Activated T-helper 1 cell treated with anti-CD3 and anti-CD28 coated beads, Interleukin-12 subunit alpha, Interleukin-12 subunit beta, Interleukin-2, Interleukin-4 antibody, amounts not matched to agents 30 ng/mL and 10 ng/mL and 1 ng/mL, durations not matched to agents 14 hours and 24 hours and 36 hours (primary cell): ENCODE measurements around the gene HLA-DQA1. TPM values are rescaled to one million over a fixed set of nuclear protein-coding genes. Genes with fewer than 3 reads are reported as not detected.
"Not testable (repeated sequence)": the region's sequence is repeated elsewhere in the genome, so short reads cannot be mapped to it uniquely, and the experiment has no call there.

Experiments used
- DNase-seq: peaks from one replicate; pipeline ENCODE4 v3.0.0; 2021; ENCODE audit warnings: low spot score
- H3K27ac Mint-ChIP-seq: one replicate; pipeline ENCODE4 v1.8.0; 2021; ENCODE audit warnings: mild to moderate bottlenecking, mixed read lengths
- H3K27me3 Mint-ChIP-seq: one replicate; pipeline ENCODE4 v1.8.0; 2022; ENCODE audit warnings: mild to moderate bottlenecking, moderate library complexity, mixed read lengths; ENCODE audit not compliant: insufficient read depth
- H3K36me3 Mint-ChIP-seq: one replicate; pipeline ENCODE4 v1.8.0; 2021; ENCODE audit warnings: low read depth, mixed read lengths
- H3K4me1 Mint-ChIP-seq: one replicate; pipeline ENCODE4 v1.8.0; 2021; ENCODE audit warnings: low read depth, mixed read lengths
- H3K4me3 Mint-ChIP-seq: one replicate; pipeline ENCODE4 v1.8.0; 2021; ENCODE audit warnings: mild to moderate bottlenecking, moderate library complexity, mixed read lengths
- H3K9me3 Mint-ChIP-seq: one replicate; pipeline ENCODE4 v1.8.0; 2021; ENCODE audit warnings: mixed read lengths
- intact Hi-C: fragments of 100-400 bp; cut with micrococcal nuclease; formaldehyde crosslinking; loops from one replicate; pipeline ENCODE4 v1.15.1; 2024
- total RNA-seq: library from RNA; stranded (reverse); gene quantifications from 2 replicates; pipeline ENCODE4 v1.2.3, GENCODE V29; 2022

The HLA-DQA1 gene
- 12.5 and 13.3 TPM in 2 replicates for total RNA-seq

- Mint-ChIP-seq H3K4me3 (peak within 1 kb of the TSS; percentile 83), H3K36me3 (peaks cover 2% of the 10 kb centered on the region), H3K4me1 (peaks cover 46% of the 10 kb centered on the region), H3K9me3 (no peaks in the 10 kb centered on the region), H3K27me3 (peaks cover 16% of the 10 kb centered on the region), H3K27ac (peak within 1 kb of the TSS; percentile 73)
- intact Hi-C loops = loop anchor here (5.0 kb wide), 1 partner anchor 105 kb away; the partner anchor contains the start of gene HLA-DQA2
- DNase-seq = no peak
Measured at GRCh38 chr6:32637219-32637880, at the start of gene HLA-DQA1. HLA-DQA1 (plus strand) TSS chr6:32637406; CDS start chr6:32637459, 53 bp downstream.

DNA sequence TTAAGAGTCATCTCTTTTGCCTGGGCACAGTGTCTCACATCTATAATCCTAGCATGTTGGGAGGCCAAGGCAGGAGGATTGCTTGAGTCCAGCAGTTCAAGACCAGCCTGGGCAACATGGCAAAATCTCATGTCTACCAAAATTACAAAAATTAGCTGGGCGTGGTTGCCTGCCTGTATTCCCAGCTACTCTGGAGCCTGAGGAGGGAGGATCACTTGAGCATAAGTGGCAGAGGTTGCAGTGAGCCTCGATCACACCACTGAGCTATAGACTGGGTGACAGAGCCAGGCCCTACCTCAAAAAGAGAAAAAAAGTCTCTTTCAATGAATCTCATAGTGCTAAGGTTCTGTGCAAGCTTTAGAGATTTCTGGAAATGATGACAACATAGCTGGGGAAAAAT, 49.0 kb upstream of the HLA-DQA1 start:
- intact Hi-C loops = no loop called here
- Mint-ChIP-seq H3K36me3 (peaks cover 9% of the 10 kb centered on the region), H3K4me1 (peaks cover 46% of the 10 kb centered on the region), H3K9me3 (no peaks in the 10 kb centered on the region), H3K27ac (no peak overlapping the region), H3K27me3 (peaks cover 5% of the 10 kb centered on the region), H3K4me3 (peak overlapping the region; percentile 59)
- DNase-seq = no peak

DNA sequence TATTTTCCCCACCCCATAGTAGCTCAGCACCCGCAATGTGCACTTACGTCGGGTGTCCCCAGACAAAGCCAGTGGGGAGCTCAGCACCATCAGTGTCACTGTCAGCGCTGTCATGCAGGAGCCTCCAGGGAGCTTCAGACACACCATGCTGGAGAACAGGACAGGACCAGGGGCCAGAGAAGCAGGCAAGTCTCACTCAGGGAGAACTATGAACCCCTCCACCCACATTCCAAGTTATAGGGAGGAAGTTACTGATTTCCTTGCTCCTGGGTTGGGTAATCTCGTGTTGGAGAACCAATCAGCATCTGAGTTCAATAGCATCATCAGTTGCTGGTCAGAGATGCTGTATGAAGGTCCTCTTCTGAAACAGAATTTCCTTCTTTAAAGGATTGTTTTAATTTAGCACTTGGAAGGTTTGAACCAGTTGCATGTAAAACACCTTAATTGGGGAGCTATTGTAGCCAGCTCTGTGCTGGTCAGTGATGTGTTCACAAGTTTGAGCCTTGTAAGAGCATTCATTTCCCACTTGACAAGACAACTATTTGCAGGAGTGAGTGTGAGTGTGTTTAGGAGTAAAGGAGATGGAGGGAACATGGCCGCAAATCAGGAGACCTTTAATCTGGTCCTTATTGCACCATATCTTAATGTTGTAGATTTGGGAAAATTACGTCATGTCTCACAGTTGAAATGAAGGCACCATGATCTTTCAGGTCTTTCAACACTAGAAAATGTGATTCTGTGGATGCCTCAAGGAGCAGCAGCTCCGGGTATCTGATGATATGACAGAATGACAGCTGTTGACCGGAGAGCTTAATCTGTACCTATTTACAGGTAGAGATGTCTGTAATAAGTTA, 47.4 kb upstream of the HLA-DQA1 start, which contains the start of gene HLA-DRB1:
Gene HLA-DRB1, minus strand, starts transcription at position 253 of the 854 bp plus-strand sequence. Its CDS starts 106 bp downstream, at position 147.
- DNase-seq = peak; percentile 19
- Mint-ChIP-seq H3K36me3 (peaks cover 4% of the 10 kb centered on the region), H3K27me3 (peaks cover 4% of the 10 kb centered on the region), H3K4me1 (peaks cover 40% of the 10 kb centered on the region), H3K27ac (peak within 1 kb of the TSS; percentile 37), H3K4me3 (peak within 1 kb of the TSS; percentile 77), H3K9me3 (no peaks in the 10 kb centered on the region)
- intact Hi-C loops = no loop called here

- H3K27me3 Mint-ChIP-seq, H3K27ac Mint-ChIP-seq, H3K4me3 Mint-ChIP-seq, H3K36me3 Mint-ChIP-seq, H3K9me3 Mint-ChIP-seq, DNase-seq, intact Hi-C loops: not testable (repeated sequence)
- H3K4me1 Mint-ChIP-seq = peaks cover 40% of the 10 kb centered on the region
Measured at GRCh38 chr6:32590713-32591112, 46.5 kb upstream of the HLA-DQA1 start.

DNA sequence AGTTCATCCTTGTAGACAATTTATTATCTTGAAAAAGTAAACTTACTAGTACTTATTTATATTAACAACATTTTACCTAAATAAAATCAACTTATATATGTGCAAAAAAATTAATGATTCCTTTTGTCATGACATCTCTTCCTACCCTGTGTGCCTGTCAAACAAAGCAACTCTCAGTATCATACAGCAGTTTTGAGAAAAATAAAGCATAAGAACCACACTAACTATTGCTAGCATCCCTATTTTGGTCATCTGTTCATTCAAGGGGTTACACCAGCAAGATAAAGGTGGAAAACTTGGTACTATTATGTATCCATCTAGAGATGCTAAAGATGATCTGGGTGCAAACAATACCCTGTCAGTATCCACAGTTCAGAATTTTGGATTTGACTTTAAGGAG, 40.2 kb upstream of the HLA-DQA1 start:
- Mint-ChIP-seq H3K9me3 (peaks cover 4% of the 10 kb centered on the region), H3K36me3 (no peaks in the 10 kb centered on the region), H3K4me3 (no peak overlapping the region), H3K27ac (no peak overlapping the region), H3K4me1 (peaks cover 13% of the 10 kb centered on the region), H3K27me3 (no peaks in the 10 kb centered on the region)
- intact Hi-C loops = no loop called here
- DNase-seq = no peak

GRCh38 chr6:32602383-32602782, 34.8 kb upstream of the HLA-DQA1 start:
- H3K9me3 Mint-ChIP-seq = peaks cover 11% of the 10 kb centered on the region
- H3K4me1 Mint-ChIP-seq = peaks cover 16% of the 10 kb centered on the region
- H3K27me3 Mint-ChIP-seq = no peaks in the 10 kb centered on the region
- H3K4me3 Mint-ChIP-seq = no peak overlapping the region
- H3K36me3 Mint-ChIP-seq = peaks cover 2% of the 10 kb centered on the region
- intact Hi-C loops = no loop called here
- DNase-seq = no peak
- no peak overlapping the region for H3K27ac Mint-ChIP-seq

DNA sequence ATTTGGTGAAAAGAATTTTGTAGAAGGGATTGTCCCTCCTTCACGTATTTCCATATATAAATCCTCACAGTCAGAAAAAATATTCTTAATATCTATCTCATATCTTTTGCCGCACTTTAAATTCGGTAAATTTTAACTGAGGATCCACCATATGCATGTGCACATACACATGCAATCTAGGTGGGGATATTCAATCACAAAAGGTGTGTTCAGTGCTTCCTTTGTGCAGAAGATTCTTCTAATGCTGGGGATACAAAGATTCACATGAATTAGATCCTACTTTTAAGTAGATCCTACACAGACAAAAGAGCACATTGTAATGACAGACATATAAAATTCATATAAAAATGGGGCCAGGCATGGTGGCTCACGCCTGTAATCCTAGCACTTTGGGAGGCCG, 34.0 kb upstream of the HLA-DQA1 start:
- H3K4me1 Mint-ChIP-seq = peaks cover 24% of the 10 kb centered on the region
- no peak overlapping the region for H3K4me3 Mint-ChIP-seq
- H3K27ac Mint-ChIP-seq = no peak overlapping the region
- H3K36me3 Mint-ChIP-seq = peaks cover 2% of the 10 kb centered on the region
- no peak for DNase-seq
- H3K9me3 Mint-ChIP-seq = peaks cover 11% of the 10 kb centered on the region
- H3K27me3 Mint-ChIP-seq = no peaks in the 10 kb centered on the region
- intact Hi-C loops = no loop called here

- H3K4me1 Mint-ChIP-seq = peaks cover 28% of the 10 kb centered on the region
- H3K36me3 Mint-ChIP-seq = peaks cover 2% of the 10 kb centered on the region
Measured at GRCh38 chr6:32603888-32604287, 33.3 kb upstream of the HLA-DQA1 start.

DNA sequence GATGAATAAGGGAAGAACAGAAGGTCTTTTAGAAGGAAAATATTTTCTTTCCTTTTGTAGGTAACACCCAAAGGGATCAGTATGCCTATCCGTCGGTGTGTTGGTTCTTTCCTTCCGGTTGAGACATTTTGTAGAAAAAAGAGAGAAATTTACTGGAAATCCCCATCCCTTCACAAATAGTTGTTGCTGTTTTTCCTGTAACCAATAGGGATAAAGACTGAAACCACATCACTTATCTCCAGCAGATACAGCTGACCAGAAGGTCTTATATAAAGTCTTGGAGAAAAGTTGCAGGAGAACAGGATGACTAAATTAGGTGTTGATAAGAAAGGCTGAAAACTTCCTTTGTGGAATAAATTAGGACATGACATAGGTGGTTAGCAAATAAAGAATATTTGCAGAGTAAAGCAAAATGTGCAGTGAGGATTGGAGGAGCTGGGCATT, 32.8 kb upstream of the HLA-DQA1 start:
- no peaks in the 10 kb centered on the region for H3K27me3 Mint-ChIP-seq
- peak overlapping the region; percentile 43 for H3K4me3 Mint-ChIP-seq
- no peak for DNase-seq
- H3K27ac Mint-ChIP-seq = peak overlapping the region; percentile 93
- H3K9me3 Mint-ChIP-seq = peaks cover 7% of the 10 kb centered on the region
- intact Hi-C loops = loop anchor here (1.0 kb wide), 1 partner anchor 19 kb away; no protein-coding TSS in a partner anchor
- H3K4me1 Mint-ChIP-seq = peaks cover 28% of the 10 kb centered on the region
- peaks cover 2% of the 10 kb centered on the region for H3K36me3 Mint-ChIP-seq

More at GRCh38 chr6:32603888-32604287, 33.3 kb upstream of the HLA-DQA1 start:
- intact Hi-C loops = loop anchor here (1.0 kb wide), 1 partner anchor 19 kb away; no protein-coding TSS in a partner anchor
- no peak for DNase-seq
- peaks cover 10% of the 10 kb centered on the region for H3K9me3 Mint-ChIP-seq
- peak overlapping the region; percentile 93 for H3K27ac Mint-ChIP-seq
- peak overlapping the region; percentile 43 for H3K4me3 Mint-ChIP-seq
- H3K27me3 Mint-ChIP-seq = no peaks in the 10 kb centered on the region

GRCh38 chr6:32607263-32607987, 29.8 kb upstream of the HLA-DQA1 start:
- DNase-seq = no peak
- H3K9me3 Mint-ChIP-seq = peaks cover 4% of the 10 kb centered on the region
- peak overlapping the region; percentile 53 for H3K27ac Mint-ChIP-seq
- peaks cover 2% of the 10 kb centered on the region for H3K36me3 Mint-ChIP-seq
- no peaks in the 10 kb centered on the region for H3K27me3 Mint-ChIP-seq
- intact Hi-C loops = no loop called here
- H3K4me1 Mint-ChIP-seq = peaks cover 28% of the 10 kb centered on the region
- no peak overlapping the region for H3K4me3 Mint-ChIP-seq

DNA sequence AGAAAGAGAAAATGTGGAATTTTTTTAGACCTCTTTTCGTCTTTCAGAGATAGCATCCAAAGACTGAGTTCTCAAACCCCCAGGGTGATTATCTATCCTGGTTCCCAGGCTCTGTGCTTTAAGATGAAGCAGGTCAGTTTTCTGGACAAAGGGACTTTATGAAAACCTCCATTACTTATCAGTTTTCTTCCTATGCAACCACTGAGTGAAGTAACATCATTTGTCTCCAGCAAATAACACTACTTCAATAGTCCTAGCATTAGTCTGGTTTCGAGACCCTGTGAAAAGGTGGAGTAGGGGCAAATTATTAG, 29.3 kb upstream of the HLA-DQA1 start:
- H3K27me3 Mint-ChIP-seq = no peaks in the 10 kb centered on the region
- intact Hi-C loops = no loop called here
- H3K4me3 Mint-ChIP-seq = no peak overlapping the region
- DNase-seq = no peak
- H3K27ac Mint-ChIP-seq = no peak overlapping the region
- H3K36me3 Mint-ChIP-seq = peaks cover 2% of the 10 kb centered on the region
- peaks cover 28% of the 10 kb centered on the region for H3K4me1 Mint-ChIP-seq
- H3K9me3 Mint-ChIP-seq = no peaks in the 10 kb centered on the region

GRCh38 chr6:32608362-32608761, 28.8 kb upstream of the HLA-DQA1 start:
- intact Hi-C loops = no loop called here
- no peaks in the 10 kb centered on the region for H3K27me3 Mint-ChIP-seq
- H3K36me3 Mint-ChIP-seq = peaks cover 2% of the 10 kb centered on the region
- no peaks in the 10 kb centered on the region for H3K9me3 Mint-ChIP-seq
- peaks cover 28% of the 10 kb centered on the region for H3K4me1 Mint-ChIP-seq
- H3K4me3 Mint-ChIP-seq = no peak overlapping the region
- no peak for DNase-seq
- peak overlapping the region; percentile 49 for H3K27ac Mint-ChIP-seq
